Right atrium auricular region (tissue), 2 donors: Measurements from ENCODE around the gene TAF4. TPM values are rescaled to one million over a fixed set of nuclear protein-coding genes. Genes with fewer than 3 reads are reported as not detected.

Experiments used
- DNase-seq: peaks from one replicate; pipeline ENCODE4 v3.0.0-alpha.2; 2019; ENCODE audit warnings: low spot score
- H3K27ac ChIP-seq, 2 donors: fragments of 200-600 bp; sonication (generic); 1 replicate in 1 of 2; 2 replicates in 1 of 2; pipeline ENCODE4 v1.5.1; 2016 to 2019
- H3K27me3 ChIP-seq, 2 donors: fragments of 200-600 bp; sonication (generic); one replicate each; pipeline versions ENCODE4 v1.5.1 to v1.6.0; 2017 to 2019
- H3K36me3 ChIP-seq: fragments of 200-600 bp; sonication (generic); one replicate; pipeline ENCODE4 v1.5.1; 2016
- H3K4me1 ChIP-seq, 2 donors: fragments of 200-600 bp; sonication (generic); one replicate each; pipeline versions ENCODE4 v1.5.1 to v1.6.0; 2017 to 2019
- H3K4me3 ChIP-seq, 2 donors: fragments of 200-600 bp; sonication (generic); 1 replicate in 1 of 2; 2 replicates in 1 of 2; pipeline ENCODE4 v1.5.1; 2017 to 2019; ENCODE audit warnings: mild to moderate bottlenecking in 1 of 2, moderate library complexity in 1 of 2
- H3K9me3 ChIP-seq, 2 donors: fragments of 200-600 bp; sonication (generic); one replicate each; pipeline ENCODE4 v1.5.1; 2019
- CTCF ChIP-seq, 2 donors: fragments of 200-600 bp; sonication (generic); IDR thresholded peaks; one replicate each; pipeline ENCODE4 v1.5.1; 2019; ENCODE audit warnings: antibody characterized with exemption in 2 of 2
- total RNA-seq, 2 donors: library from RNA; depleted of rRNA; stranded (reverse); fragments of >200 nt; gene quantifications; one replicate each; pipeline ENCODE4 v1.1.0, GENCODE V29; 2016

TAF4 gene
- total RNA-seq, 2 donors from 2014 or later = 8.3 to 18.0 TPM

DNA sequence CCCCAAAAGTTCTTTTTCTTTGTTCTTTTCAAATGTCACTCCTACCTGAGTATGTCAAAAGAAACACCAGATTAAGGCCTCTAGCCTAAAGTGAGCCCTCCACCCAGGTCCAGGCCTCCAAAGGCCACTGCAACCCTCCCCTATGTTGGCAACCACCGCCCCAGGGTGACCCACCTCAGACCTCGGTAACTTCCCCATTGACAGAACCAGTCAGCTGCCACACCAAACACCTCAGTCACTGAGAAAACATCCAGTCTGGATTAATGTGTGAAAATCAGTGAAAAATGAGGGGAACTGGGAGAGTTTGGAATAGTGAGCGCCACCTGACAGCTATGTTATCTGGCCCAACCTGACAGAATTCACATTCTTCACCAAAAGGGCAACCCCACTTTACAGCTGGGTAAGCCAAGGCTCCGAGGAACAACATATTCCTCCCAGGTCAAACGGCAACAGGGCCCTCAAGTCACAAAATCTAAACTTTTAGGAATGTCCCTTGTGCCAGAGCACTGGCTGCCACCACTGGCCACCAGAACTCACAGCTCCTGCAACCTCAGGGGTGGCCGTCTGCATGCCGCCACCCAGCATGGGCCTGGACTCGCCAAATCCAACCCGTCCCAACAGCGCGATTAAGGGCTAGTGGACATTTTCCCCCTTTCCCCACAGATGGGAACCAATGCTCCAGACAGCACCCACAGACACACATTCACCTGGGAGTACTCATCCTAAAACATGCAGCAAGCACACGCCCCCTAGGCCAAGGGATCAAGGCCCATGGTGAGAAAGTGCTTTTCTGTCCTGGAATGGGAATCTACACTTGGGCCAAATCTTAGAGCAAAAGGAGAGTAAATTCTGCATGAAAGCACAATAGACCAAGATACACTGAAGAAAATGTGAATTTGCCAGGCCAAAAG is 4.8 kb downstream of the TAF4 start:
- no peak for TF ChIP-seq CTCF (IDR thresholded peaks at IDR 0.05)
- Histone ChIP-seq H3K4me3 (no peak overlapping the region), H3K4me1 (peaks cover 0 to 16% of the 10 kb centered on the region in 2 donors), H3K9me3 (no peaks in the 10 kb centered on the region), H3K36me3 (no peaks in the 10 kb centered on the region), H3K27me3 (no peaks in the 10 kb centered on the region), H3K27ac (no peak overlapping the region)
- DNase-seq = no peak

DNA sequence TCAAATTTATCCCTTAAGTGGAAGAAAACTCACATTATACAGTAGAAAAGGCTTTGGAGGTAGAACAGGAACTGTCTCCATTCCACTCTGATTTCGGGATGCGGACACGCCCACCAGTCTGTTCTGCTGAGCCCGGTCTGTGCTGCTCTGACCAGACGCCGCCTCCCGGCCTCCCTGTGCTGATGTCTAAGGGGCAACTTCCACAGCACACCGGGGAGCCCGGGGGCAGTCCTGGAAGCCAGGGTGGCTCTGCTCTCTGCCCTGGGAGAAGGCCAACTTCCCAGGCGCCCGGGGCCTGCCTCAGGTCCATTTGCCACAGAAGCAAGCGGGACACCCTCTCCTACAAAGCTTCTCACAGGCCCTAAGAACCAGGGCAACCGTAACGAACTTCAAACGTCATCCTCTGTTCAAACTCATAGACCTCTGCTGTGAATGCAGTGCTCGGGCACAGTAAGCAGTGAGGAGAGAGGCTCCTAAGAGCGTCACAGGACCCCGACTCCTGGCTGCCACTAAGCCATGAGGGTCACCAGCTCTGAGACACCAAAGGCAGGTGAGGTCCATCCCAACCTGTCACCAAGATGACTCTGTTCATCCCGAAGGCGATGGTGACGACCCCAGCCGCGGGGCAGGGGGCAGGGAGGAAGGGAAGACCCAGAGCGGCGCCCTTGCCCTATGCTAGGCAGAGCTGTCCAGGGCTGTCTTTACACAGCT is 5.6 kb downstream of the TAF4 start:
- DNase-seq = no peak
- H3K9me3 ChIP-seq = no peaks in the 10 kb centered on the region
- H3K27ac ChIP-seq = no peak overlapping the region
- no peak overlapping the region for H3K4me3 ChIP-seq
- peaks cover 0 to 16% of the 10 kb centered on the region in 2 donors for H3K4me1 ChIP-seq
- H3K27me3 ChIP-seq = no peaks in the 10 kb centered on the region
- H3K36me3 ChIP-seq = no peaks in the 10 kb centered on the region
- TF ChIP-seq CTCF (IDR thresholded peaks at IDR 0.05) = no peak

- Histone ChIP-seq H3K36me3 (no peaks in the 10 kb centered on the region), H3K9me3 (no peaks in the 10 kb centered on the region), H3K27me3 (no peaks in the 10 kb centered on the region), H3K4me1 (peaks cover 0 to 16% of the 10 kb centered on the region in 2 donors), H3K27ac (no peak overlapping the region), H3K4me3 (no peak overlapping the region)
- no peak for TF ChIP-seq CTCF (IDR thresholded peaks at IDR 0.05)
- DNase-seq = no peak
Observed at GRCh38 chr20:62059401-62059800, 6.3 kb downstream of the TAF4 start.

GRCh38 chr20:62058941-62059340 is 6.7 kb downstream of the TAF4 start:
- no peaks in the 10 kb centered on the region for H3K27me3 ChIP-seq
- no peak for DNase-seq
- H3K9me3 ChIP-seq = no peaks in the 10 kb centered on the region
- H3K36me3 ChIP-seq = no peaks in the 10 kb centered on the region
- no peak overlapping the region for H3K27ac ChIP-seq
- TF ChIP-seq CTCF (IDR thresholded peaks at IDR 0.05) = no peak
- no peak overlapping the region for H3K4me3 ChIP-seq
- peaks cover 0 to 11% of the 10 kb centered on the region in 2 donors for H3K4me1 ChIP-seq

- peaks cover 0 to 4% of the 10 kb centered on the region in 2 donors for H3K4me1 ChIP-seq
- H3K4me3 ChIP-seq = no peak overlapping the region
- no peaks in the 10 kb centered on the region for H3K27me3 ChIP-seq
- DNase-seq = no peak
- no peak overlapping the region for H3K27ac ChIP-seq
- no peaks in the 10 kb centered on the region for H3K9me3 ChIP-seq
- H3K36me3 ChIP-seq = no peaks in the 10 kb centered on the region
- no peak for TF ChIP-seq CTCF (IDR thresholded peaks at IDR 0.05)
Observed at GRCh38 chr20:62056975-62057374, 8.7 kb downstream of the TAF4 start.
